Smooth muscle cell (in vitro differentiated cells): ENCODE measurements around the gene WDPCP. TPM values are rescaled to one million over a fixed set of nuclear protein-coding genes. Genes with fewer than 3 reads are reported as not detected.

ENCODE experiments used
- DNase-seq: peaks from one replicate; lab custom pipeline; 2025; ENCODE audit not compliant: unreplicated experiment; lab: John Stamatoyannopoulos, UW
- H2AFZ ChIP-seq: fragments of 200-600 bp; sonication (generic); 2 replicates; pipeline ENCODE4 v1.6.0; 2016; ENCODE audit warnings: antibody characterized with exemption, low read depth, mild to moderate bottlenecking
- H3F3A ChIP-seq: fragments of 200-600 bp; sonication (generic); 2 replicates; pipeline ENCODE4 v1.6.0; 2017; ENCODE audit warnings: antibody characterized with exemption, low read depth
- H3K27ac ChIP-seq: fragments of 200-600 bp; sonication (generic); 2 replicates; pipeline ENCODE4 v1.5.1; 2016; ENCODE audit warnings: low read depth, mild to moderate bottlenecking
- H3K27me3 ChIP-seq: fragments of 200-600 bp; sonication (generic); 2 replicates; pipeline ENCODE4 v1.6.1; 2016; ENCODE audit warnings: low read depth, mild to moderate bottlenecking
- H3K36me3 ChIP-seq: fragments of 200-600 bp; sonication (generic); 2 replicates; pipeline ENCODE4 v1.5.1; 2016; ENCODE audit warnings: low read depth
- H3K4me1 ChIP-seq: fragments of 200-600 bp; sonication (generic); 2 replicates; pipeline ENCODE4 v1.5.1; 2016; ENCODE audit warnings: low read depth
- H3K4me2 ChIP-seq: fragments of 200-600 bp; sonication (generic); 2 replicates; pipeline ENCODE4 v1.6.0; 2016; ENCODE audit warnings: mild to moderate bottlenecking
- H3K4me3 ChIP-seq: fragments of 200-600 bp; sonication (generic); 2 replicates; pipeline ENCODE4 v1.5.1; 2016; ENCODE audit warnings: mild to moderate bottlenecking
- H3K79me2 ChIP-seq: fragments of 200-600 bp; sonication (generic); 2 replicates; pipeline ENCODE4 v1.6.0; 2016; ENCODE audit warnings: low read depth, mild to moderate bottlenecking
- H3K9ac ChIP-seq: fragments of 200-600 bp; sonication (generic); 2 replicates; pipeline ENCODE4 v1.6.0; 2016; ENCODE audit warnings: low read depth
- H3K9me3 ChIP-seq: fragments of 200-600 bp; sonication (generic); replicated peaks from 2 replicates; pipeline ENCODE4 v1.5.1; 2016; ENCODE audit warnings: low read depth
- H4K20me1 ChIP-seq: fragments of 200-600 bp; sonication (generic); 2 replicates; pipeline ENCODE4 v1.6.0; 2016; ENCODE audit warnings: low read depth
- CTCF ChIP-seq: fragments of 200-600 bp; sonication (generic); IDR thresholded peaks from 2 replicates; pipeline ENCODE4 v1.5.1; 2017; ENCODE audit warnings: borderline replicate concordance, mild to moderate bottlenecking, antibody characterized with exemption; ENCODE audit not compliant: insufficient read depth, poor library complexity, severe bottlenecking
- WGBS: methylation state at CpG from one replicate; pipeline ENCODE4 v1.1.7; 2016; ENCODE audit warnings: low lambda C conversion rate; 5-methylcytosine and 5-hydroxymethylcytosine counted together
- polyA plus RNA-seq: library from polyadenylated mRNA; unstranded; fragments of >200 nt; fragmentation: Nextera tagmentation; extraction: Ambion mirVana; gene quantifications from 2 replicates; pipeline ENCODE4 v1.2.1, GENCODE V29; 2016
- total RNA-seq: library from RNA; depleted of rRNA; stranded (reverse); fragments of >200 nt; gene quantifications from 2 replicates; pipeline ENCODE4 v1.2.3, GENCODE V29; 2014

The WDPCP gene
- total and polyA plus RNA-seq, 2 experiments from 2014 or later = 7.5 to 8.1 TPM

- peaks cover 5% of the 10 kb centered on the region for H3K9me3 ChIP-seq
- H3F3A ChIP-seq = no peaks in the 10 kb centered on the region
- no peak overlapping the region for H3K4me2 ChIP-seq
- no peaks in the 10 kb centered on the region for H4K20me1 ChIP-seq
- no peak overlapping the region for H3K9ac ChIP-seq
- H3K27ac ChIP-seq = no peak overlapping the region
- H3K4me3 ChIP-seq = no peak overlapping the region
- no peak for TF ChIP-seq CTCF
- H3K79me2 ChIP-seq = no peaks in the 10 kb centered on the region
- no peaks in the 10 kb centered on the region for H3K4me1 ChIP-seq
- 100% methylated on average over 2 of the region's 2 CpGs for WGBS
- H2AFZ ChIP-seq = no peak overlapping the region
- no peaks in the 10 kb centered on the region for H3K36me3 ChIP-seq
- no peak for DNase-seq
- no peaks in the 10 kb centered on the region for H3K27me3 ChIP-seq
Observed at GRCh38 chr2:63347361-63347760, 240.9 kb downstream of the WDPCP start.

- no peaks in the 10 kb centered on the region for H3K4me1 ChIP-seq
- TF ChIP-seq CTCF = no peak
- H4K20me1 ChIP-seq = no peaks in the 10 kb centered on the region
- H2AFZ ChIP-seq = no peak overlapping the region
- no peaks in the 10 kb centered on the region for H3F3A ChIP-seq
- H3K27ac ChIP-seq = no peak overlapping the region
- no peaks in the 10 kb centered on the region for H3K79me2 ChIP-seq
- H3K4me3 ChIP-seq = no peak overlapping the region
- no peaks in the 10 kb centered on the region for H3K27me3 ChIP-seq
- H3K9ac ChIP-seq = no peak overlapping the region
- H3K36me3 ChIP-seq = no peaks in the 10 kb centered on the region
- H3K9me3 ChIP-seq = peaks cover 5% of the 10 kb centered on the region
- no peak for DNase-seq
- H3K4me2 ChIP-seq = no peak overlapping the region
Observed at GRCh38 chr2:63346411-63346810, 241.9 kb downstream of the WDPCP start.

- H3K79me2 ChIP-seq = no peaks in the 10 kb centered on the region
- no peak overlapping the region for H2AFZ ChIP-seq
- no peaks in the 10 kb centered on the region for H3F3A ChIP-seq
- H3K36me3 ChIP-seq = no peaks in the 10 kb centered on the region
- no peak for TF ChIP-seq CTCF
- H4K20me1 ChIP-seq = no peaks in the 10 kb centered on the region
- H3K4me1 ChIP-seq = no peaks in the 10 kb centered on the region
- H3K4me3 ChIP-seq = no peak overlapping the region
- peaks cover 5% of the 10 kb centered on the region for H3K9me3 ChIP-seq
- no peak overlapping the region for H3K4me2 ChIP-seq
- H3K9ac ChIP-seq = no peak overlapping the region
- H3K27ac ChIP-seq = no peak overlapping the region
- no peaks in the 10 kb centered on the region for H3K27me3 ChIP-seq
- no peak for DNase-seq
- 87% methylated on average over 1 of the region's 1 CpG for WGBS
Observed at GRCh38 chr2:63345285-63345633, 243.0 kb downstream of the WDPCP start.

GRCh38 chr2:63344575-63345284 lies 243.5 kb downstream of the WDPCP start:
- Histone ChIP-seq H3F3A (no peaks in the 10 kb centered on the region), H3K4me2 (no peak overlapping the region), H3K79me2 (no peaks in the 10 kb centered on the region), H3K27ac (no peak overlapping the region), H2AFZ (no peak overlapping the region), H3K9me3 (peaks cover 5% of the 10 kb centered on the region), H3K4me1 (no peaks in the 10 kb centered on the region), H4K20me1 (no peaks in the 10 kb centered on the region), H3K36me3 (no peaks in the 10 kb centered on the region), H3K4me3 (no peak overlapping the region), H3K27me3 (no peaks in the 10 kb centered on the region), H3K9ac (no peak overlapping the region)
- no peak for TF ChIP-seq CTCF
- no peak for DNase-seq
- WGBS = 87% methylated on average over 2 of the region's 2 CpGs
